ENCODE data around the gene ENG. TPM values are rescaled to one million over a fixed set of nuclear protein-coding genes. Genes with fewer than 3 reads are reported as not detected.

ENG gene
- polyA plus RNA-seq, 1 experiment = 17.2 TPM

- POLR2A ChIA-PET = no interaction called here
- DNase-seq (ENCODE audit: low read depth, low spot score) = no peak
Observed at GRCh38 chr9:127805620-127806019, 48.8 kb downstream of the ENG start.

GRCh38 chr9:127803507-127804352 is 50.7 kb downstream of the ENG start:
- CTCF ChIA-PET = interaction anchor here (1.0 kb wide), 2 partner anchors 66 kb away, joined by 3 to 7 read pairs; no protein-coding TSS in a partner anchor
- peak overlapping the region; percentile 79 for H3K4me3 ChIP-seq (ENCODE audit: low read depth, low read length)
- TF ChIP-seq CTCF (IDR thresholded peaks at IDR 0.05; ENCODE audit: low read depth, low read length) = no peak
- POLR2A ChIA-PET = interaction anchor here (0.7 to 1.6 kb wide), 6 partner anchors 8 to 79 kb away, joined by 3 to 8 read pairs (median 4); no protein-coding TSS in a partner anchor
- H3K27ac ChIP-seq (ENCODE audit: low read depth, low read length) = peak overlapping the region; percentile 86
- no peak for DNase-seq (ENCODE audit: low read depth, low spot score)
- no peaks in the 10 kb centered on the region for H3K9me3 ChIP-seq (ENCODE audit: control insufficient read depth, insufficient read depth, low read length)
- no peaks in the 10 kb centered on the region for H3K27me3 ChIP-seq (ENCODE audit: control insufficient read depth, insufficient read depth, low read length)

More at GRCh38 chr9:127805620-127806019, 48.8 kb downstream of the ENG start:
- no peaks in the 10 kb centered on the region for H3K9me3 ChIP-seq (ENCODE audit: control insufficient read depth, insufficient read depth, low read length)
- peak; percentile 35; the same call in 1 of the 2 replicates for TF ChIP-seq CTCF (IDR thresholded peaks at IDR 0.05; ENCODE audit: low read depth, low read length)
- H3K27ac ChIP-seq (ENCODE audit: low read depth, low read length) = no peak overlapping the region
- CTCF ChIA-PET = no interaction called here
- H3K27me3 ChIP-seq (ENCODE audit: control insufficient read depth, insufficient read depth, low read length) = no peaks in the 10 kb centered on the region
- no peak overlapping the region for H3K4me3 ChIP-seq (ENCODE audit: low read depth, low read length)

- DNase-seq (ENCODE audit: low read depth, low spot score) = no peak
- H3K4me3 ChIP-seq (ENCODE audit: low read depth, low read length) = peak within 1 kb of the TSS; percentile 79
- no peak for TF ChIP-seq CTCF (IDR thresholded peaks at IDR 0.05; ENCODE audit: low read depth, low read length)
- no peaks in the 10 kb centered on the region for H3K9me3 ChIP-seq (ENCODE audit: control insufficient read depth, insufficient read depth, low read length)
- no peaks in the 10 kb centered on the region for H3K27me3 ChIP-seq (ENCODE audit: control insufficient read depth, insufficient read depth, low read length)
- ChIA-PET CTCF (interaction anchor here (1.0 kb wide), 2 partner anchors 11 to 67 kb away, joined by 3 read pairs; no protein-coding TSS in a partner anchor), POLR2A (interaction anchor here (0.6 to 1.6 kb wide), 13 partner anchors 9 to 312 kb away, joined by 3 to 8 read pairs (median 4); partner anchors contain the start of gene ENG)
- peak within 1 kb of the TSS; percentile 86 for H3K27ac ChIP-seq (ENCODE audit: low read depth, low read length)
Observed at GRCh38 chr9:127802576-127803443, 51.6 kb downstream of the ENG start, which contains the start of gene FPGS. TSS of gene FPGS (plus strand) at chr9:127802882. CDS start at chr9:127802925, 43 bp downstream.

- POLR2A ChIA-PET = interaction anchor here (1.1 to 1.3 kb wide), 3 partner anchors 15 to 52 kb away, joined by 3 to 5 read pairs (median 3); partner anchors contain the start of gene ENG
- CTCF ChIA-PET = interaction anchor here (1.0 to 1.6 kb wide), 2 partner anchors 10 to 67 kb away, joined by 3 read pairs; partner anchors contain the start of gene TOR2A
- Histone ChIP-seq H3K27me3 (ENCODE audit: control insufficient read depth, insufficient read depth, low read length) (no peaks in the 10 kb centered on the region), H3K9me3 (ENCODE audit: control insufficient read depth, insufficient read depth, low read length) (no peaks in the 10 kb centered on the region), H3K27ac (ENCODE audit: low read depth, low read length) (peak overlapping the region; percentile 57), H3K4me3 (ENCODE audit: low read depth, low read length) (peak overlapping the region; percentile 58)
- no peak for DNase-seq (ENCODE audit: low read depth, low spot score)
- TF ChIP-seq CTCF (IDR thresholded peaks at IDR 0.05; ENCODE audit: low read depth, low read length) = no peak
Observed at GRCh38 chr9:127801955-127802575, 52.4 kb downstream of the ENG start.
